ENCODE data around the gene MYH2. TPM values are rescaled to one million over a fixed set of nuclear protein-coding genes. Genes with fewer than 3 reads are reported as not detected.

The MYH2 gene
- total and polyA plus RNA-seq, 2 donors (not counting 1 experiment from before 2014, with no cell fraction given), result not detected

- H2AFZ ChIP-seq (ENCODE audit: insufficient read depth, low read depth, low read length, poor library complexity, severe bottlenecking), result no peak overlapping the region
- H3K9ac ChIP-seq (ENCODE audit: low read length), result no peak overlapping the region
- Mint-ChIP-seq H3K4me3 (no peak overlapping the region), H3K9me3 (ENCODE audit: insufficient read depth) (no peaks in the 10 kb centered on the region), H3K27me3 (peaks cover 12% of the 10 kb centered on the region), H3K27ac (no peak overlapping the region), H3K4me1 (no peaks in the 10 kb centered on the region)
- ChIA-PET CTCF (no interaction called here), POLR2A (no interaction called here)
- no peaks in the 10 kb centered on the region for H4K20me1 ChIP-seq (ENCODE audit: control insufficient read depth, insufficient read depth, low read length, poor library complexity, severe bottlenecking)
- H3K4me1 ChIP-seq (ENCODE audit: control insufficient read depth in 2 of 2, insufficient read depth in 2 of 2, low read length in 2 of 2), result no peaks in the 10 kb centered on the region
- ATAC-seq (ENCODE audit: low read depth) (no peak), DNase-seq (no peak)
- no peaks in the 10 kb centered on the region for H3K79me2 ChIP-seq (ENCODE audit: control insufficient read depth, insufficient read depth, low read length)
- no peak overlapping the region for H3K27ac ChIP-seq (ENCODE audit: low read length in 2 of 2)
- WGBS (ENCODE audit: insufficient coverage), result 25% methylated on average over 1 of the region's 6 CpGs
- H3K4me3 ChIP-seq (ENCODE audit: control extremely low read depth in 1 of 5, extremely low read depth in 1 of 5, insufficient read depth in 1 of 5, low read depth in 2 of 5, low read length in 4 of 5), result no peak overlapping the region
- H3K27me3 ChIP-seq (replicated peaks in 1 of 4; ENCODE audit: control extremely low read depth in 1 of 4, control insufficient read depth in 3 of 4, insufficient read depth in 4 of 4, low read length in 3 of 4), result no peaks in the 10 kb centered on the region
- no peak overlapping the region for H3K4me2 ChIP-seq (replicated peaks; ENCODE audit: low read depth, low read length, poor library complexity, severe bottlenecking)
- H3K36me3 ChIP-seq (replicated peaks in 1 of 2; ENCODE audit: control extremely low read depth in 1 of 2, control insufficient read depth in 1 of 2, extremely low read depth in 1 of 2, insufficient read depth in 2 of 2, low read length in 1 of 2), result no peaks in the 10 kb centered on the region
- no peak for TF ChIP-seq EZH2 (IDR thresholded peaks at IDR 0.05; ENCODE audit: borderline replicate concordance, insufficient read depth, low read depth, low read length, poor library complexity, severe bottlenecking)
- TF ChIP-seq CTCF (IDR thresholded peaks at IDR 0.05), result no peak
- no peaks in the 10 kb centered on the region for H3K9me3 ChIP-seq (ENCODE audit: control extremely low read depth in 1 of 3, control insufficient read depth in 2 of 3, insufficient read depth in 1 of 3, low read length in 2 of 3)
- intact Hi-C loops (cut with micrococcal nuclease), result no loop called here
Observed at GRCh38 chr17:10513299-10514067, 36.0 kb downstream of the MYH2 start.

- Histone ChIP-seq H3K79me2 (ENCODE audit: control insufficient read depth, insufficient read depth, low read length) (no peaks in the 10 kb centered on the region), H3K9me3 (ENCODE audit: control extremely low read depth in 1 of 3, control insufficient read depth in 2 of 3, insufficient read depth in 1 of 3, low read length in 2 of 3) (no peaks in the 10 kb centered on the region), H3K9ac (ENCODE audit: low read length) (no peak overlapping the region), H3K27ac (ENCODE audit: low read length in 2 of 2) (no peak overlapping the region), H4K20me1 (ENCODE audit: control insufficient read depth, insufficient read depth, low read length, poor library complexity, severe bottlenecking) (no peaks in the 10 kb centered on the region), H2AFZ (ENCODE audit: insufficient read depth, low read depth, low read length, poor library complexity, severe bottlenecking) (no peak overlapping the region), H3K4me1 (ENCODE audit: control insufficient read depth in 2 of 2, insufficient read depth in 2 of 2, low read length in 2 of 2) (no peaks in the 10 kb centered on the region), H3K4me3 (ENCODE audit: control extremely low read depth in 1 of 5, extremely low read depth in 1 of 5, insufficient read depth in 1 of 5, low read depth in 2 of 5, low read length in 4 of 5) (no peak overlapping the region), H3K4me2 (replicated peaks; ENCODE audit: low read depth, low read length, poor library complexity, severe bottlenecking) (no peak overlapping the region), H3K36me3 (replicated peaks in 1 of 2; ENCODE audit: control extremely low read depth in 1 of 2, control insufficient read depth in 1 of 2, extremely low read depth in 1 of 2, insufficient read depth in 2 of 2, low read length in 1 of 2) (no peaks in the 10 kb centered on the region), H3K27me3 (replicated peaks in 1 of 4; ENCODE audit: control extremely low read depth in 1 of 4, control insufficient read depth in 3 of 4, insufficient read depth in 4 of 4, low read length in 3 of 4) (no peaks in the 10 kb centered on the region)
- DNase-seq, result no peak
- Mint-ChIP-seq H3K4me3 (no peak overlapping the region), H3K27ac (no peak overlapping the region), H3K4me1 (no peaks in the 10 kb centered on the region), H3K9me3 (ENCODE audit: insufficient read depth) (no peaks in the 10 kb centered on the region), H3K27me3 (peaks cover 7% of the 10 kb centered on the region)
- WGBS (ENCODE audit: insufficient coverage), result no CpG with 5 or more reads among the region's 2 CpGs
- CTCF ChIA-PET, result no interaction called here
- ATAC-seq (ENCODE audit: low read depth), result no peak
- TF ChIP-seq CTCF (IDR thresholded peaks at IDR 0.05) (no peak), EZH2 (IDR thresholded peaks at IDR 0.05; ENCODE audit: borderline replicate concordance, insufficient read depth, low read depth, low read length, poor library complexity, severe bottlenecking) (no peak)
- intact Hi-C loops (cut with micrococcal nuclease), result no loop called here
- POLR2A ChIA-PET, result no interaction called here
Observed at GRCh38 chr17:10512856-10513255, 36.6 kb downstream of the MYH2 start.

Measured in B cell (primary cell).